ENCODE data around the gene CCL26. TPM values are rescaled to one million over a fixed set of nuclear protein-coding genes. Genes with fewer than 3 reads are reported as not detected.

CCL26 gene
- total RNA-seq, 1 experiment from 2014 or later: 0.84 TPM

GRCh38 chr7:75739796-75740672 lies 32.0 kb downstream of the CCL26 start:
- ChIA-PET CTCF (no interaction called here), POLR2A (ENCODE audit: low non-redundant PET) (no interaction called here)
- DNase-seq (ENCODE audit: low spot score): no peak
- H3K27me3 ChIP-seq (replicated peaks; ENCODE audit: insufficient read depth, low read depth, low read length, poor library complexity): no peaks in the 10 kb centered on the region
- TF ChIP-seq, protein P1, sequence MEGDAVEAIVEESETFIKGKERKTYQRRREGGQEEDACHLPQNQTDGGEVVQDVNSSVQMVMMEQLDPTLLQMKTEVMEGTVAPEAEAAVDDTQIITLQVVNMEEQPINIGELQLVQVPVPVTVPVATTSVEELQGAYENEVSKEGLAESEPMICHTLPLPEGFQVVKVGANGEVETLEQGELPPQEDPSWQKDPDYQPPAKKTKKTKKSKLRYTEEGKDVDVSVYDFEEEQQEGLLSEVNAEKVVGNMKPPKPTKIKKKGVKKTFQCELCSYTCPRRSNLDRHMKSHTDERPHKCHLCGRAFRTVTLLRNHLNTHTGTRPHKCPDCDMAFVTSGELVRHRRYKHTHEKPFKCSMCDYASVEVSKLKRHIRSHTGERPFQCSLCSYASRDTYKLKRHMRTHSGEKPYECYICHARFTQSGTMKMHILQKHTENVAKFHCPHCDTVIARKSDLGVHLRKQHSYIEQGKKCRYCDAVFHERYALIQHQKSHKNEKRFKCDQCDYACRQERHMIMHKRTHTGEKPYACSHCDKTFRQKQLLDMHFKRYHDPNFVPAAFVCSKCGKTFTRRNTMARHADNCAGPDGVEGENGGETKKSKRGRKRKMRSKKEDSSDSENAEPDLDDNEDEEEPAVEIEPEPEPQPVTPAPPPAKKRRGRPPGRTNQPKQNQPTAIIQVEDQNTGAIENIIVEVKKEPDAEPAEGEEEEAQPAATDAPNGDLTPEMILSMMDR (conservative IDR thresholded peaks at IDR 0.05; ENCODE audit: low read depth, low read length): no peak
- H3K27ac ChIP-seq (ENCODE audit: low read depth, low read length, poor library complexity, severe bottlenecking): peak overlapping the region; percentile 65
- no peaks in the 10 kb centered on the region for H3K9me3 ChIP-seq (ENCODE audit: low read depth, low read length, poor library complexity, severe bottlenecking)
- no peaks in the 10 kb centered on the region for H3K36me3 ChIP-seq (ENCODE audit: insufficient read depth, low read length, poor library complexity, severe bottlenecking)
- H3K4me3 ChIP-seq (ENCODE audit: low read depth, low read length, poor library complexity, severe bottlenecking): peak overlapping the region; percentile 78
- BruUV-seq (replicated peaks): no TSS peak
- intact Hi-C loops (cut with micrococcal nuclease; ENCODE audit: unreplicated experiment): no loop called here
- H3K4me1 ChIP-seq (ENCODE audit: insufficient read depth, low read length, poor library complexity, severe bottlenecking): peaks cover 19% of the 10 kb centered on the region

DNA sequence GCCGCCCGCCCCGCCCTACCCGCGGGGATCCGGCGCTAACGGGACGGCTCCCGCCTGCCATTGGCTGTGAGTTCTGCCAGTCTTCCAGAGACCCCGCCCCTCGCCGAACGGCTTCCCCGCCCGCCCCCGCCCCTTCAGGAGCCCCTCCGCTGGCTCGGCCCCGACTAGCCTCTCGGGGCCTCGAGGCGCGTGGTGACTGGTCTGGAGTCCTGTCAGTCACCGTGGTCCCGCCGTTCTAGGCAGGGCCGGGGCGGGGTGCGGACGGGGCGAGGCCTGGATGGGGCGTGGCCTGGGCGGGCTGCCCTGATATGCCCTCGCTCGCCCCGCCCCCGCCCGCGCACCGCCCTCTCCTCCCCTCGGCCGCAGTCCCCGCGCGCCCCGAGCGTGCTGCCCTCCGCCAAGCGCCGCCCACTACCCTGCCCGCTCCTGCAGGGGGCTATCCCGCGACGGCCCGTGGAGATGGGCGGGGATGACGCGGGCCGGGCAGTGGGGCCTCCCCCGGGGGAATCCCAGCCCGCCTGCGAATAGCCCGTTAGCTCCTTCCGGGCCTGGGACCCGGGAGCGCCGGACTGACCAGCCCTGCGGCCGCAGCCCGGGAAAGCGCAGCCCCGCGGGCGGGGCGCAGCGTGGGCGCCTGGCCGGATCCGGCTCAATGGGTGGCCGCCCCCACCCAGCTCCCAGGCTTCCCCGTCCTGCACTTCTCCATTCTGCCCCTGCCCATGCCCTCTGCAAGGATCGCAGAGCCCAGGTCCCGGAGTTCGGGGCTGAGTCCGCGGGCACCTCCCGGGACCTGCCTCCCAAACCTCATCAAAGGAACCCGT lies 32.8 kb downstream of the CCL26 start:
- H3K27ac ChIP-seq (ENCODE audit: low read depth, low read length, poor library complexity, severe bottlenecking): peak overlapping the region; percentile 65
- BruUV-seq (replicated peaks): no TSS peak
- peak; percentile 100 for DNase-seq (ENCODE audit: low spot score)
- H3K36me3 ChIP-seq (ENCODE audit: insufficient read depth, low read length, poor library complexity, severe bottlenecking): no peaks in the 10 kb centered on the region
- POLR2A ChIA-PET (ENCODE audit: low non-redundant PET): no interaction called here
- intact Hi-C loops (cut with micrococcal nuclease; ENCODE audit: unreplicated experiment): no loop called here
- H3K4me1 ChIP-seq (ENCODE audit: insufficient read depth, low read length, poor library complexity, severe bottlenecking): peaks cover 19% of the 10 kb centered on the region
- TF ChIP-seq, protein P1 (conservative IDR thresholded peaks at IDR 0.05; ENCODE audit: low read depth, low read length): no peak
- TF ChIP-seq EZH2 (IDR thresholded peaks at IDR 0.05; ENCODE audit: borderline replicate concordance, low read depth, low read length, poor library complexity, severe bottlenecking): no peak
- no peaks in the 10 kb centered on the region for H3K9me3 ChIP-seq (ENCODE audit: low read depth, low read length, poor library complexity, severe bottlenecking)
- CTCF ChIA-PET: no interaction called here
- H3K4me3 ChIP-seq (ENCODE audit: low read depth, low read length, poor library complexity, severe bottlenecking): peak overlapping the region; percentile 78
- H3K27me3 ChIP-seq (replicated peaks; ENCODE audit: insufficient read depth, low read depth, low read length, poor library complexity): no peaks in the 10 kb centered on the region

GRCh38 chr7:75738604-75738974 lies 33.4 kb downstream of the CCL26 start, which contains the start of gene HIP1:
HIP1 (minus strand) TSS chr7:75738941; CDS start chr7:75738920, 21 bp downstream.
- POLR2A ChIA-PET (ENCODE audit: low non-redundant PET): no interaction called here
- CTCF ChIA-PET: no interaction called here
- H3K4me1 ChIP-seq (ENCODE audit: insufficient read depth, low read length, poor library complexity, severe bottlenecking): peaks cover 19% of the 10 kb centered on the region
- no TSS peak for BruUV-seq (replicated peaks)
- peak within 1 kb of the TSS; percentile 65 for H3K27ac ChIP-seq (ENCODE audit: low read depth, low read length, poor library complexity, severe bottlenecking)
- H3K9me3 ChIP-seq (ENCODE audit: low read depth, low read length, poor library complexity, severe bottlenecking): no peaks in the 10 kb centered on the region
- intact Hi-C loops (cut with micrococcal nuclease; ENCODE audit: unreplicated experiment): no loop called here
- H3K27me3 ChIP-seq (replicated peaks; ENCODE audit: insufficient read depth, low read depth, low read length, poor library complexity): no peaks in the 10 kb centered on the region
- no peaks in the 10 kb centered on the region for H3K36me3 ChIP-seq (ENCODE audit: insufficient read depth, low read length, poor library complexity, severe bottlenecking)
- TF ChIP-seq EZH2 (IDR thresholded peaks at IDR 0.05; ENCODE audit: borderline replicate concordance, low read depth, low read length, poor library complexity, severe bottlenecking): no peak
- TF ChIP-seq, protein P1 (conservative IDR thresholded peaks at IDR 0.05; ENCODE audit: low read depth, low read length): no peak
- H3K4me3 ChIP-seq (ENCODE audit: low read depth, low read length, poor library complexity, severe bottlenecking): peak within 1 kb of the TSS; percentile 78
- DNase-seq (ENCODE audit: low spot score): peak; percentile 30
